CD8-positive, alpha-beta memory T cell (primary cell): ENCODE results near the gene RNASEH2B. TPM values are rescaled to one million over a fixed set of nuclear protein-coding genes. Genes with fewer than 3 reads are reported as not detected.
A peak's percentile ranks its signal among the peaks of the same experiment; 100 is the strongest.

Experiments
- CTCF ChIA-PET: fragments of 350-600 bp; sonication (Branson Sonifier 250); formaldehyde crosslinking; loops from one replicate; lab custom pipeline; 2021; ENCODE audit warnings: antibody characterized with exemption; lab: Charles Lee
- POLR2A ChIA-PET: fragments of 350-600 bp; sonication (Branson Sonifier 250); formaldehyde crosslinking; loops from one replicate; lab custom pipeline; 2021; ENCODE audit warnings: antibody characterized with exemption; lab: Charles Lee
- DNase-seq, 5 donors: peaks; one replicate each; pipeline versions ENCODE4 v3.0.0 to v3.0.0-alpha.2; 2020 to 2022; ENCODE audit warnings: mixed read lengths in 1 of 5
- H3K27ac ChIP-seq: one replicate; pipeline ENCODE4 v1.7.0; 2013; ENCODE audit warnings: low read depth, mild to moderate bottlenecking, low read length, moderate library complexity
- H3K27me3 ChIP-seq: 2 replicates; pipeline ENCODE4 v1.7.0; 2013; ENCODE audit warnings: low read length, mild to moderate bottlenecking; ENCODE audit not compliant: insufficient read depth, poor library complexity, severe bottlenecking
- H3K36me3 ChIP-seq: 2 replicates; pipeline ENCODE4 v1.7.0; 2013; ENCODE audit warnings: mild to moderate bottlenecking, low read length, moderate library complexity; ENCODE audit not compliant: insufficient read depth
- H3K4me1 ChIP-seq: 2 replicates; pipeline ENCODE4 v1.7.0; 2013; ENCODE audit warnings: mild to moderate bottlenecking, low read length, moderate library complexity; ENCODE audit not compliant: insufficient read depth
- H3K4me3 ChIP-seq: 2 replicates; pipeline ENCODE4 v1.7.0; 2013; ENCODE audit warnings: mild to moderate bottlenecking, low read length
- H3K9me3 ChIP-seq: 2 replicates; pipeline ENCODE4 v1.7.0; 2013; ENCODE audit warnings: mild to moderate bottlenecking, low read length
- H3K27ac Mint-ChIP-seq, 8 donors: one replicate each; pipeline ENCODE4 v1.8.0; 2020 to 2021; ENCODE audit warnings: mixed read lengths in 8 of 8, mild to moderate bottlenecking in 6 of 8, inconsistent platforms in 3 of 8, moderate library complexity in 3 of 8
- H3K27me3 Mint-ChIP-seq, 2 donors: one replicate each; pipeline ENCODE4 v1.8.0; 2020 to 2021; ENCODE audit warnings: mixed read lengths in 2 of 2, mild to moderate bottlenecking in 1 of 2, moderate library complexity in 1 of 2
- H3K36me3 Mint-ChIP-seq, 3 donors: one replicate each; pipeline ENCODE4 v1.8.0; 2020 to 2021; ENCODE audit warnings: mixed read lengths in 3 of 3, inconsistent platforms in 1 of 3, mild to moderate bottlenecking in 1 of 3
- H3K4me1 Mint-ChIP-seq, 3 donors: one replicate each; pipeline ENCODE4 v1.8.0; 2020 to 2021; ENCODE audit warnings: mixed read lengths in 3 of 3, inconsistent platforms in 1 of 3, mild to moderate bottlenecking in 1 of 3
- H3K4me3 Mint-ChIP-seq, 7 donors: one replicate each; pipeline ENCODE4 v1.8.0; 2020 to 2021; ENCODE audit warnings: mixed read lengths in 7 of 7, mild to moderate bottlenecking in 6 of 7, moderate library complexity in 4 of 7, inconsistent platforms in 2 of 7
- H3K9me3 Mint-ChIP-seq, 5 donors: one replicate each; pipeline ENCODE4 v1.8.0; 2020 to 2022; ENCODE audit warnings: mixed read lengths in 5 of 5, mild to moderate bottlenecking in 3 of 5, moderate library complexity in 2 of 5, inconsistent platforms in 1 of 5
- polyA plus RNA-seq: library from polyadenylated mRNA; unstranded; fragments of 300-500 nt; fragmentation: Illumina TruSeq; gene quantifications from one replicate; pipeline ENCODE4 v1.2.3, GENCODE V29; 2021
- total RNA-seq, 2 experiments: library from RNA; stranded (reverse); gene quantifications; one replicate each; pipeline ENCODE4 v1.2.3, GENCODE V29; 2021

The RNASEH2B gene
- total and polyA plus RNA-seq, 3 experiments from 2014 or later = 62.1 to 102 (median 70.7) TPM

DNA sequence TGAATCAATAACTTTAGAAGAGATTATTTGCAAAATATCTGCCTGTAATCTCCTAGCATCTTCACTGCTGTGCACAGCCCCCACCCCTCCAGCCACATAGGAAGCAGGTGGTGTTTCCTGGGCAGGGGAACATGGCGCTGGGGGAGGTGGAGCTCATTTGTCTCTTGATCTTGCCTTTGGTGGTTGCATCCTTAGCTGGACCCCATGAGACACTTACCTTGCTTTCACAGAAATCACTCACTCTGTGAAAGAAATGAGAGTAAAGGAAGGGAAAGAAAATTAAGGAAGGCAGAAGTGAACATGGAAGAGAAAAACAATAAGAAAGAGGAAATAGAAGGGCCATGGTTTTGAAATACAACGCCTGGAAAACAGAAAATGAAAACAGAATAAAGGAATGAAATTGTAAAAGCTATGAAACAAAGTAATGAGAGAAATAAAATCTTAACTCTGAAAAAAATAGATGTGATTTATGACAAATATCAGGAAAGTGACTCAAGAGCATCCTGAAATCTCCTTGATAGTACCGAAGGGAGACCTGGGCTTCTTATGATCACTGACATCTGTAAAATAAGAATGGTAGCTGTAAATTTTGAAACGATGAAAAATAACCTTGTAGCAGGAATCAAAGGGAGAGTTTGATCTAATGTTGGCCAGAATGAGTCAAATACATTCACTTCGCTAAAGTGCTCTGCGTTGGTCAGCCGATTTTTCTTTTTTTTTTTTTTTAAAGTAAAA, 17.2 kb upstream of the RNASEH2B start:
- peaks cover 34% of the 10 kb centered on the region for H3K4me1 ChIP-seq
- peak overlapping the region; percentile 32 for H3K4me3 ChIP-seq
- no peaks in the 10 kb centered on the region for H3K27me3 ChIP-seq
- no peak overlapping the region for H3K27ac ChIP-seq
- no peaks in the 10 kb centered on the region for H3K27me3 Mint-ChIP-seq
- no peaks in the 10 kb centered on the region for H3K36me3 ChIP-seq
- no peaks in the 10 kb centered on the region for H3K9me3 ChIP-seq
- DNase-seq = peak; percentile 15 to 61 (median 33)
- H3K4me1 Mint-ChIP-seq = peaks cover 36 to 43% (median 41%) of the 10 kb centered on the region in 3 donors
- H3K4me3 Mint-ChIP-seq = peak overlapping the region; percentile 66 to 88 (median 82)
- H3K9me3 Mint-ChIP-seq = no peaks in the 10 kb centered on the region
- peak overlapping the region; percentile 69 to 99 (median 94) for H3K27ac Mint-ChIP-seq
- peaks cover 0 to 7% (median 1%) of the 10 kb centered on the region in 3 donors for H3K36me3 Mint-ChIP-seq
- POLR2A ChIA-PET = interaction anchor here (1.4 to 3.5 kb wide), 5 partner anchors 17 to 1100 kb away, joined by 6 to 18 read pairs (median 12); partner anchors contain the start of genes KPNA3, RNASEH2B and TRIM13
- CTCF ChIA-PET = interaction anchor here (0.7 to 6.2 kb wide), 10 partner anchors 10 to 956 kb away, joined by 3 to 44 read pairs (median 3); partner anchors contain the start of genes RNASEH2B, SPRYD7 and TRIM13

DNA sequence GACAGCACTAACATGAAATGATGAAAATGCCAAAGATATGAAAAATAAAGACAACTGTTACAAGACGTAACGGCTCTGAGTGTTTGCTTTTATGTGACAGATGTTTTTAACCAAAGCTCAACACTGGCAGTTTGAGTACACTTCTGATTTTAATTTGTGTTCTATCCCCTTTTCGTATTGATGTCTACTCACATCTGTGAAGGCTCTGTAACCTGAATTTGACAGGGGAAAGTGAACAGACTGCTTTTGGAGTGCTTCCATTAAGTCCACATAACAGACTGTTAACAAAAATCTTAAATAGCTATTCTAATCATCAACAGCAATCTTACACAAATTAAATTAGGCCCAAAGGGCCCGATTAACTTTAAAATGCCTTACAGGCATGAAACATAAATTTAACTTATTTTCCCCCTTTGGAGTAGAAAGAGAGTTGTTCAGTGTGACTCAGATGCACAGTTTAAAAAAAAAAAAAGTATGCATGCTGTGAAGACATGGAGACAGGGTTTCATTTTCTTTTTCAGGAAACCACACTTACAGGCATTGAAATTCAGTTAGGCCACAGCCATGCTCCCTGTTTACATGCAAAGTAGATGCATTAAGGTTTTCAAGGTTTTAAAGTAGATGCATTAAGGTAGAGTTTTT, 16.3 kb upstream of the RNASEH2B start:
- H3K27me3 ChIP-seq = no peaks in the 10 kb centered on the region
- peaks cover 36 to 43% (median 41%) of the 10 kb centered on the region in 3 donors for H3K4me1 Mint-ChIP-seq
- POLR2A ChIA-PET = interaction anchor here (0.7 to 3.5 kb wide), 9 partner anchors 16 to 1203 kb away, joined by 3 to 18 read pairs (median 6); partner anchors contain the start of genes KPNA3, RNASEH2B and TRIM13

DNA sequence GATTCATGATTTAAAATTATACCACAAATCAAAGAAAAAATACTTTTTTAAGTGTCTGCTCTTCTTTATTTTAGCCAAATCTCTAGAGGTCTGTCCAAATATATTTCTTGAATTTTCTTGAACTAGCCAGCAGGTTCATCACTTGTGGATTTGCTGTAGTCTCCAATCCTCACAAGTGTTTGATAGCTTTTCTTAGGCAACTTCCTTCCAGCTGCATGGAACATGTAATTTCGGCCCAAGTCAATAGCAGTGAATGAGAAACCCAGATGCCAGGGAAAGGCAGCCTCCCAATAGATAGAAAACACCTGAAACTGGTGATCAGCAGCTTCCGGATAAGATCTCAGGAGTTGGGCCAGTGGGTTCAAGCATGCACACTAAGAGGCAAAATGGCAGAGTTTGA, 15.6 kb upstream of the RNASEH2B start:
- Histone ChIP-seq H3K27me3 (no peaks in the 10 kb centered on the region), H3K27ac (no peak overlapping the region), H3K36me3 (no peaks in the 10 kb centered on the region), H3K4me3 (no peak overlapping the region), H3K9me3 (no peaks in the 10 kb centered on the region), H3K4me1 (peaks cover 34% of the 10 kb centered on the region)
- Mint-ChIP-seq H3K9me3 (no peaks in the 10 kb centered on the region), H3K36me3 (peaks cover 0 to 7% (median 1%) of the 10 kb centered on the region in 3 donors), H3K4me1 (peaks cover 36 to 43% (median 41%) of the 10 kb centered on the region in 3 donors), H3K27me3 (no peaks in the 10 kb centered on the region), H3K4me3 (peak overlapping the region in 3 of 7 donors; percentile 5 to 84 (median 33)), H3K27ac (peak overlapping the region; percentile 69 to 96 (median 94))
- no peak for DNase-seq
- ChIA-PET POLR2A (interaction anchor here (1.5 to 3.5 kb wide), 2 partner anchors 15 to 769 kb away, joined by 8 to 15 read pairs; partner anchors contain the start of gene RNASEH2B), CTCF (interaction anchor here (1.9 to 6.2 kb wide), 2 partner anchors 10 to 17 kb away, joined by 4 to 44 read pairs; partner anchors contain the start of gene RNASEH2B)

More for the DNA sequence above, 16.3 kb upstream of the RNASEH2B start:
- H3K36me3 ChIP-seq = no peaks in the 10 kb centered on the region
- H3K9me3 ChIP-seq = no peaks in the 10 kb centered on the region
- Mint-ChIP-seq H3K9me3 (no peaks in the 10 kb centered on the region), H3K27ac (peak overlapping the region; percentile 69 to 96 (median 94)), H3K4me3 (peak overlapping the region; percentile 70 to 88 (median 81)), H3K27me3 (no peaks in the 10 kb centered on the region), H3K36me3 (peaks cover 0 to 7% (median 1%) of the 10 kb centered on the region in 3 donors)
- peak overlapping the region; percentile 15 for H3K4me3 ChIP-seq
- CTCF ChIA-PET = interaction anchor here (0.7 to 6.2 kb wide), 8 partner anchors 10 to 957 kb away, joined by 3 to 44 read pairs (median 4); partner anchors contain the start of genes RNASEH2B, SPRYD7 and TRIM13
- peak overlapping the region; percentile 45 for H3K27ac ChIP-seq
- H3K4me1 ChIP-seq = peaks cover 34% of the 10 kb centered on the region
- DNase-seq = peak in 3 of 5 donors; percentile 49 to 62 (median 62)

DNA sequence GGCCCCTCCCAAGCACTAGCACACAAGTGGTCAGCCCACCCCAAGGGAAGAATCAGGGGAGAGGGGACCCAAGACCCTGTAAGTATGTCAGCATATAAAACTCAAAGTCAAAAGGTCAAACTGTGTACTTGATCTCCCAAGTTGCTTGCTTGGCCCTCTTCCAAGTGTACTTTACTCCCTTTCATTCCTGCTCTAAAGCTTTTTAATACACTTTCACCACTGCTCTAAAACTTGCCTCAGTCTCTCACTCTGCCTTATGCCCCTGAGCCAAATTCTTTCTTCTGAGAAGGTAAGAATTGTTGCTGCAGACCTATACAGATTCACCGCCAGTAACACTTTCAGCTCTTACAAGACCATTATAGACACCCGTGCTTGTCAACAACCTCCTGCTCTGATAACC, 15.1 kb upstream of the RNASEH2B start:
- H3K27me3 Mint-ChIP-seq = no peaks in the 10 kb centered on the region
- Histone ChIP-seq H3K4me3 (no peak overlapping the region), H3K9me3 (no peaks in the 10 kb centered on the region), H3K27ac (no peak overlapping the region), H3K4me1 (peaks cover 34% of the 10 kb centered on the region), H3K27me3 (no peaks in the 10 kb centered on the region), H3K36me3 (no peaks in the 10 kb centered on the region)
- no peaks in the 10 kb centered on the region for H3K9me3 Mint-ChIP-seq
- DNase-seq = no peak
- CTCF ChIA-PET = interaction anchor here (1.9 to 6.2 kb wide), 2 partner anchors 9 to 16 kb away, joined by 4 to 44 read pairs; partner anchors contain the start of gene RNASEH2B
- H3K27ac Mint-ChIP-seq = peak overlapping the region; percentile 2 to 96 (median 76)
- H3K4me1 Mint-ChIP-seq = peaks cover 36 to 43% (median 41%) of the 10 kb centered on the region in 3 donors
- POLR2A ChIA-PET = interaction anchor here (1.5 kb wide), 1 partner anchor 15 kb away, joined by 8 read pairs; the partner anchor contains the start of gene RNASEH2B
- H3K4me3 Mint-ChIP-seq = peak overlapping the region in 3 of 7 donors; percentile 5 to 40 (median 15)
- H3K36me3 Mint-ChIP-seq = peaks cover 0 to 7% (median 1%) of the 10 kb centered on the region in 3 donors

DNA sequence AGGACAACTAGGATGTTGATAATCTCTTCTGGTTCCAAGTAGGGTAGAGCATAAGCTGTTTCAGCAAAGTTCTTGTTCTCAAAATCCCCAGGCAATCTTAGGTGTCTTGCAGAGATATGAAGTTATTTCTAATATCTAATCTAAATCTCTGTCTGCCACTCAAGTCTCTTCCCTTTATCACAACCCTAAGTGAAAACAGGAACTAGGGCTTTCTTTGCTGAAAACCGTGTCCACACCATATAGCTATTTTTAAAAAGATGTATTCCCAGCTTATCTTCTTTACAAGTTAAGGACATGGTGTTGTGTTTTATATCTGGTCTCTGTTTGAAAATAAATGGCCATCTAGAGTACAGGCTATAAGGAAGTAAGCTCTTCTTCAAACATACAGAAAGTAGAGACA, 11.3 kb upstream of the RNASEH2B start:
- Histone ChIP-seq H3K27ac (no peak overlapping the region), H3K9me3 (no peaks in the 10 kb centered on the region), H3K27me3 (no peaks in the 10 kb centered on the region), H3K36me3 (no peaks in the 10 kb centered on the region), H3K4me1 (peaks cover 13% of the 10 kb centered on the region), H3K4me3 (no peak overlapping the region)
- CTCF ChIA-PET = interaction anchor here (0.9 to 2.1 kb wide), 2 partner anchors 14 to 901 kb away, joined by 3 to 7 read pairs; no protein-coding TSS in a partner anchor
- no peaks in the 10 kb centered on the region for H3K9me3 Mint-ChIP-seq
- peaks cover 14 to 16% (median 15%) of the 10 kb centered on the region in 3 donors for H3K4me1 Mint-ChIP-seq
- POLR2A ChIA-PET = no interaction called here
- no peak overlapping the region for H3K27ac Mint-ChIP-seq
- peaks cover 0 to 10% of the 10 kb centered on the region in 2 donors for H3K27me3 Mint-ChIP-seq
- DNase-seq = no peak
- H3K36me3 Mint-ChIP-seq = peaks cover 0 to 7% (median 1%) of the 10 kb centered on the region in 3 donors
- H3K4me3 Mint-ChIP-seq = no peak overlapping the region

DNA sequence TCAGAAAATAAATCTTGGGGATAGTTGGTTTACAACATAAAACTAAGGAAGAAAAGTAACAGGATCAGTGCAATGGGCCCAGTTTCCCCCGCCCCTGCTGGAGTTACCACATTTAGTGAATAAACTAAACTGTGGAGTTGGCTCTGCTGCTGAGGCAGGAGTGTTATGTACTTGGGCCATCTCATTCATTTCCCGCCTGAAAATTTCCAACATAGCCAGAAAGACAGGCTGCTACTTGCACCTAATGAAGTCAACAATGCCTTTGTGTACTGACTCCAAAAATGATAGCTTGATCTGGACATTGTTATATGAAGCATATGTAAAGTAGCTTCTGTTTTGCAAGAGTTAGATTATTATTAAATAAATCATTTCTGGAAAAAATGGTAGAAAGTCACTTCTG, 7.9 kb upstream of the RNASEH2B start:
- DNase-seq = no peak
- Histone ChIP-seq H3K4me1 (no peaks in the 10 kb centered on the region), H3K9me3 (no peaks in the 10 kb centered on the region), H3K36me3 (no peaks in the 10 kb centered on the region), H3K4me3 (no peak overlapping the region), H3K27me3 (no peaks in the 10 kb centered on the region), H3K27ac (no peak overlapping the region)
- no peaks in the 10 kb centered on the region for H3K36me3 Mint-ChIP-seq
- ChIA-PET POLR2A (no interaction called here), CTCF (interaction anchor here (1.3 to 3.0 kb wide), 2 partner anchors 10 kb away, joined by 3 to 15 read pairs; no protein-coding TSS in a partner anchor)
- H3K27ac Mint-ChIP-seq = no peak overlapping the region
- no peaks in the 10 kb centered on the region for H3K4me1 Mint-ChIP-seq
- H3K4me3 Mint-ChIP-seq = no peak overlapping the region
- H3K27me3 Mint-ChIP-seq = peaks cover 0 to 10% of the 10 kb centered on the region in 2 donors
- H3K9me3 Mint-ChIP-seq = no peaks in the 10 kb centered on the region

DNA sequence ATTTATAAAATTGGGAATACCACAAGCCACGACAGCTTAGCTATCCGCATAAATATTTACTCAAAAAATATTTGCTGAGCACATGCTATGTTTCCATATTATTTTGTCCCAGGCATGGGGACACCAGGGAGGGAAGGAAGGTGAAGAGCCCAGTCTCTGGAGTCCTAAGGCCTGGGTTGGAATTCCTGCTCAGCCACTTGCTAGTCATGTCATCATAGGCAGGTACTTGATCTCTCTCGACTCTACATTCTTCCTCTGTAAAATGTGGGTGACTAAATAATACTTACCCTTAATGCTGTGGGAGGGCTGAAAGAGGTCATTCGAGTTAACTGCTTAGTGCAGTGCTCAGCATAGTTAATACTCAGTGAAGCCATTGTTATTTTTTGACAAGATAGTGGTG, 4.3 kb upstream of the RNASEH2B start:
- CTCF ChIA-PET = no interaction called here

More for the DNA sequence above, 4.3 kb upstream of the RNASEH2B start:
- Histone ChIP-seq H3K4me3 (no peak overlapping the region), H3K9me3 (no peaks in the 10 kb centered on the region), H3K36me3 (no peaks in the 10 kb centered on the region), H3K4me1 (no peaks in the 10 kb centered on the region), H3K27ac (no peak overlapping the region), H3K27me3 (no peaks in the 10 kb centered on the region)
- H3K4me3 Mint-ChIP-seq = peak overlapping the region in 1 of 7 donors; percentile 24
- DNase-seq = no peak
- peak overlapping the region in 1 of 8 donors; percentile 10 for H3K27ac Mint-ChIP-seq
- no peaks in the 10 kb centered on the region for H3K9me3 Mint-ChIP-seq
- peaks cover 2 to 8% (median 3%) of the 10 kb centered on the region in 3 donors for H3K4me1 Mint-ChIP-seq
- H3K27me3 Mint-ChIP-seq = peaks cover 0 to 9% of the 10 kb centered on the region in 2 donors
- H3K36me3 Mint-ChIP-seq = peaks cover 0 to under 1% (median 0%) of the 10 kb centered on the region in 3 donors
- POLR2A ChIA-PET = no interaction called here
